Esophagus muscularis mucosa (tissue), 4 donors: Measurements from ENCODE around the gene OSBPL3. TPM values are rescaled to one million over a fixed set of nuclear protein-coding genes. Genes with fewer than 3 reads are reported as not detected.

Source experiments
- DNase-seq: peaks from one replicate; pipeline ENCODE4 v3.0.0-alpha.2; 2017; ENCODE audit errors: extremely low spot score
- H3K27ac ChIP-seq, 4 donors: fragments of 200-600 bp; sonication (generic); replicated peaks in 1 of 4; 1 replicate in 3 of 4; 2 replicates in 1 of 4; pipeline ENCODE4 v1.5.1; 2016 to 2019; ENCODE audit warnings: mild to moderate bottlenecking in 1 of 4
- H3K27me3 ChIP-seq, 4 donors: fragments of 200-600 bp; sonication (generic); one replicate each; pipeline versions ENCODE4 v1.5.1 to v1.6.0; 2016 to 2019
- H3K36me3 ChIP-seq, 4 donors: fragments of 200-600 bp; sonication (generic); one replicate each; pipeline ENCODE4 v1.5.1; 2016 to 2019
- H3K4me1 ChIP-seq, 4 donors: fragments of 200-600 bp; sonication (generic); one replicate each; pipeline ENCODE4 v1.5.1; 2016 to 2019
- H3K4me3 ChIP-seq, 4 donors: fragments of 200-600 bp; sonication (generic); 1 replicate in 2 of 4; 2 replicates in 2 of 4; pipeline ENCODE4 v1.5.1; 2016 to 2019; ENCODE audit warnings: mild to moderate bottlenecking in 4 of 4, moderate library complexity in 1 of 4
- H3K9me3 ChIP-seq, 4 donors: fragments of 200-600 bp; sonication (generic); 1 replicate in 3 of 4; 2 replicates in 1 of 4; pipeline ENCODE4 v1.5.1; 2016 to 2019
- CTCF ChIP-seq, 3 experiments: fragments of 200-600 bp in 2 of 3; fragments of 450-650 bp in 1 of 3; sonication (generic) in 2 of 3; IDR thresholded peaks; one replicate each; pipeline ENCODE4 v1.5.1; 2017 to 2019; ENCODE audit warnings: antibody characterized with exemption in 3 of 3, mild to moderate bottlenecking in 2 of 3, moderate library complexity in 1 of 3
- EP300 ChIP-seq: sonication (generic); formaldehyde crosslinking; IDR thresholded peaks from one replicate; pipeline ENCODE4 v1.6.1; 2017; ENCODE audit warnings: antibody characterized with exemption
- POLR2A ChIP-seq: fragments of 450-650 bp; IDR thresholded peaks from one replicate; pipeline ENCODE4 v1.6.1; 2017; ENCODE audit warnings: antibody characterized with exemption, moderate library complexity, mild to moderate bottlenecking, low read depth
- POLR2AphosphoS5 ChIP-seq, 2 donors: sonication (generic); formaldehyde crosslinking; IDR thresholded peaks; one replicate each; pipeline ENCODE4 v1.6.1; 2017; ENCODE audit warnings: antibody characterized with exemption in 2 of 2
- WGBS: methylation state at CpG from one replicate; pipeline ENCODE4 v1.1.5; 2018; 5-methylcytosine and 5-hydroxymethylcytosine counted together
- intact Hi-C: fragments of 100-400 bp; cut with DNase I; formaldehyde crosslinking; loops from one replicate; pipeline ENCODE4 v1.15.1; 2023
- total RNA-seq, 4 donors: library from RNA; depleted of rRNA; stranded (reverse); fragments of >200 nt; gene quantifications; one replicate each; pipeline versions ENCODE4 v1.1.0 to v1.2.1, GENCODE V29; 2016

The OSBPL3 gene
- total RNA-seq, 4 donors from 2014 or later = 2.6 to 4.6 (median 3.3) TPM

DNA sequence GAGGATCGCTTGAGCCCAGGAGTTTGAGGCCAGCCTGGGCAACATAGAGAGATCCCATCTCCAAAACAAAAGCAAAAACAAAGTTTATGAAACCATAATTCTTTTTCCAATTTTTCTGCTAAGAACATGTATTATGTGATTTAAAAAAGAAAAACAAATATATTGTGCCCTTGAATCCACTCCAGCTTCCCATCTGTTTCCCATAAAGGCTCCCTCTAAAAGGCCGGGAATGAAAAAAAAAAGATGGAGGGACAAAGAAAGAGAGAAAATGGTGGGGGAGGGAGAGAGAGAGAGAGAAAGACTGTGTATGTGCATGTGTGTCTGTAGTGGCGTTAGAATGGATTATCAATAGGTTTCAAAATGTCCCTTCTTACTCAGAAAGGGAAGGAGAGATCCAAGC is 202.2 kb downstream of the OSBPL3 start:
- Histone ChIP-seq H3K27ac (no peak overlapping the region), H3K4me3 (no peak overlapping the region), H3K27me3 (no peaks in the 10 kb centered on the region), H3K36me3 (no peaks in the 10 kb centered on the region), H3K4me1 (no peaks in the 10 kb centered on the region), H3K9me3 (no peaks in the 10 kb centered on the region)
- intact Hi-C loops = no loop called here
- no peak for DNase-seq
- TF ChIP-seq EP300 (no peak), CTCF (IDR thresholded peaks at IDR 0.05) (no peak), POLR2AphosphoS5 (IDR thresholded peaks at IDR 0.05) (no peak), POLR2A (no peak)
- WGBS = 76% methylated on average over 3 of the region's 3 CpGs

GRCh38 chr7:24773646-24774045 is 206.3 kb downstream of the OSBPL3 start:
- no peak overlapping the region for H3K27ac ChIP-seq
- no peak for TF ChIP-seq POLR2A
- no peak for TF ChIP-seq EP300
- TF ChIP-seq CTCF (IDR thresholded peaks at IDR 0.05) = no peak

GRCh38 chr7:24769851-24770250 is 210.1 kb downstream of the OSBPL3 start:
- no peaks in the 10 kb centered on the region for H3K4me1 ChIP-seq
- TF ChIP-seq CTCF (IDR thresholded peaks at IDR 0.05) (no peak), EP300 (no peak), POLR2A (no peak), POLR2AphosphoS5 (IDR thresholded peaks at IDR 0.05) (no peak)
- 55% methylated on average over 2 of the region's 2 CpGs for WGBS

More at GRCh38 chr7:24773646-24774045, 206.3 kb downstream of the OSBPL3 start:
- H3K9me3 ChIP-seq = peaks cover 0 to 4% (median 0%) of the 10 kb centered on the region in 4 donors
- intact Hi-C loops = no loop called here
- DNase-seq = no peak
- H3K4me1 ChIP-seq = no peaks in the 10 kb centered on the region
- H3K36me3 ChIP-seq = no peaks in the 10 kb centered on the region
- H3K27me3 ChIP-seq = no peaks in the 10 kb centered on the region
- H3K4me3 ChIP-seq = no peak overlapping the region

GRCh38 chr7:24769014-24769830 is 210.8 kb downstream of the OSBPL3 start:
- Histone ChIP-seq H3K36me3 (no peaks in the 10 kb centered on the region), H3K9me3 (peaks cover 0 to 4% (median 0%) of the 10 kb centered on the region in 4 donors), H3K27me3 (peaks cover 0 to 5% (median 0%) of the 10 kb centered on the region in 4 donors), H3K4me3 (no peak overlapping the region), H3K27ac (no peak overlapping the region), H3K4me1 (no peaks in the 10 kb centered on the region)
- DNase-seq = no peak
- no peak for TF ChIP-seq POLR2AphosphoS5 (IDR thresholded peaks at IDR 0.05)
- TF ChIP-seq CTCF (IDR thresholded peaks at IDR 0.05) = no peak
- no peak for TF ChIP-seq EP300
- TF ChIP-seq POLR2A = no peak
- WGBS = 84% methylated on average over 8 of the region's 9 CpGs
- intact Hi-C loops = no loop called here

More at GRCh38 chr7:24769851-24770250, 210.1 kb downstream of the OSBPL3 start:
- H3K4me3 ChIP-seq = no peak overlapping the region
- intact Hi-C loops = no loop called here
- H3K36me3 ChIP-seq = no peaks in the 10 kb centered on the region
- DNase-seq = no peak
- H3K27ac ChIP-seq = no peak overlapping the region
- H3K9me3 ChIP-seq = peaks cover 0 to 4% (median 0%) of the 10 kb centered on the region in 4 donors
- H3K27me3 ChIP-seq = peaks cover 0 to 5% (median 0%) of the 10 kb centered on the region in 4 donors
